ENCODE data around the gene SOX1.

SOX1 gene

DNA sequence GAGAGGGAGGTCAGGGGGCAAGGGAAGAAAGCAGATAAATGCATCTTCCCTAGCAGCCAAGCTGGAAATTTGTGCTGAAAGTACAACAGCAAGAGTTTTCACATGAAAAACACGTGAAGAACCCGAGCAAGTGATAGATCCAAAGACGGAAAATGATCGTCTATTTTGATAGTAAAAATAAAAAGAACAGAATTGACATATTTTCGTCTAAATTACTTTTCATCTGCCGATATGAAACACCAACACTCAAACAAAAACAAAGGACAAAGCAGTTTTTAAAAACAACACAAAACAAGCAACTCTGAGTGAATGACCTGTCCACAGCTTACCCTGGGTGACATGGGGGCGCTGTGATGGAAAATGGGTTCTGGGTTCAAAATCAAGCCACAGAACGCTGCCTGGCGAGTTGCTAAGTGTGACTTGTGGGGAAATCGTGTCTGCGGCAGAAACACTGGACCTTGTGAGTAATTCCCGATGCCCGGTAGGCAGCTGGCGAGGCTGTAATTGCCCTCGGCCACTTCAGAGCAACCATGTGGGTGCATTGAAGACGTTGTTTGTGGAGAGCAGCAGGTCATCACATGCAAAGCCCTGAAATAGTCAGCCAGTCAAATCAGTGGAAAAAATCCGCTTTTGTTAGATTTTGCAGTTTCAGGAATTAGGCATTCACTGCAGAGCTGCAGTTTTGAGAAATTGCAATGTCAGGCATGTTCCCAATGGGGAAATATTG is 7.4 kb downstream of the SOX1 start:
- H3K36me3 Mint-ChIP-seq (ENCODE audit: low read depth): peaks cover 9% of the 10 kb centered on the region
- peaks cover 5% of the 10 kb centered on the region for H3K9me3 Mint-ChIP-seq
- H3K4me1 Mint-ChIP-seq (ENCODE audit: low read depth): peaks cover 10% of the 10 kb centered on the region
- no peak overlapping the region for H3K4me3 Mint-ChIP-seq
- peak overlapping the region; percentile 31 for H3K27ac Mint-ChIP-seq
- peaks cover 66% of the 10 kb centered on the region for H3K27me3 Mint-ChIP-seq

DNA sequence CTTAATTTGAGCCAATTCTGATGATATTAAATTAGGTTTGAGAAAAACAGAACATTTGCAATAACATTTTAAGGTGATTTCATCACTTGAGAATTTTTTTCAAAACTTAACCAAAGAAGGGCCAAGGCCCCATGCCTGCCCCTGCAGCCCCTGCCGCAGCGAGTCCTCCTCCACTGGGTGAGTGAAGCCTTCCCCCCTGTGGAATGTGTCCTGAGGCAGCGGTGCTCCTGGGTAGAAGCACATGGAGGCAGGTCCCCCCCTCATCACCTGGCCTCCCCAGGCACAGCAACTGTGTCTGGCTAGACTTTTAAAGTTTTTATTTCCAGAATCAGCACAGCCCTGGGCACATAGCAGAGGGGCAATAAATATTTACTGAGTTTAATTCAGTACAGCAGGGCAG is 10.8 kb downstream of the SOX1 start:
- Mint-ChIP-seq H3K9me3 (no peaks in the 10 kb centered on the region), H3K4me1 (ENCODE audit: low read depth) (peaks cover 8% of the 10 kb centered on the region), H3K4me3 (no peak overlapping the region), H3K36me3 (ENCODE audit: low read depth) (no peaks in the 10 kb centered on the region), H3K27me3 (peaks cover 49% of the 10 kb centered on the region), H3K27ac (no peak overlapping the region)

DNA sequence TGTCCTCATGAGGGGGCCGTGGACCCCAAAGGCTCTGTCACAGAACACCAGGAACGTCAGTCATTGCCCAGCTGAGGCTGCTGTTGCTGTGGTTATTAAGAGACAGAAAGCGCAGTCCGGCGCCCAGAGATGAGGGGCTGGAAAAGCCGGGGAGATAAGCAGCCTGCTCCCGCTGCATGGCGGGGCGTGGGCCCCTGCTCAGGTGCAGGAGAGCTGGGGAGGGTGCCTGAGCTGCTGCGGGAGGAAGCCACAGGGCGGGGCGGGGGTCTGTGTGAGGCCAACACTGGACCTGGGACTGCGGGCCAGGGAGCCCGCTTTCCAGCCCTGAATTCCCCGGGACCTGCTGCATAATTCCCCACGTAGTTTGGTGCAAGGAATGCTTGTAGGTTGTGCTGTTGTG is 11.3 kb downstream of the SOX1 start:
- peaks cover 51% of the 10 kb centered on the region for H3K27me3 Mint-ChIP-seq
- no peak overlapping the region for H3K27ac Mint-ChIP-seq
- no peaks in the 10 kb centered on the region for H3K9me3 Mint-ChIP-seq
- no peaks in the 10 kb centered on the region for H3K36me3 Mint-ChIP-seq (ENCODE audit: low read depth)
- no peak overlapping the region for H3K4me3 Mint-ChIP-seq
- peaks cover 8% of the 10 kb centered on the region for H3K4me1 Mint-ChIP-seq (ENCODE audit: low read depth)

DNA sequence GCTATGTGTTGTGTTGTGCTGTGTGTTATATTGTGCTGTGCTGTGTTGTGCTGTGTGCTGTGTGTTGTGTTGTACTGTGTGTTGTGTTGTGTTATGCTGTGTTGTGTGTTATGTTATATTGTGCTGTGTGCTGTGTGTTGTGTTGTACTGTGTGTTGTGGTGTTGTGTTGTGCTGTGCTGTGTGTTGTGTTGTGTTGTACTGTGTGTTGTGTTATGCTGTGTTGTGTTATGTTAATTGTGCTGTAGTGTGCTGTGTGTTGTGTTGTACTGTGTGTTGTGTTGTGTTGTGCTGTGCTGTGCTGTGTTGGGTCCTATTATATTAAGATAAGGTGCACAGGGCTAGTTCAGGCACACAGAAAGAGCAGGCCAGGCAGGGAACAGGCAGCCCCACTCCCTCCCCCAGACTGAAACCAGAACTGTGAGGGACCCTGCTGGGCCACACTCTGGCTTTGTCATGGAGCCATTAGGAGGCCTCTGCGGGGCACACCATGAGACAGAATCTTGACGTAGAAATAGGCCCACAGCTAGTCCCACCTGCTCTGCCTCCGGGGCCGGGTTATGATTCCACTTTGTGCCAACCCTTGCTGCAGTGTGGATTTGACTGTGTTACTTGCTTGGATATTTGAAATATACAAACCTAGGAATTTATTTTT is 12.1 kb downstream of the SOX1 start:
- Mint-ChIP-seq H3K9me3 (peaks cover 6% of the 10 kb centered on the region), H3K36me3 (ENCODE audit: low read depth) (no peaks in the 10 kb centered on the region), H3K27me3 (peaks cover 50% of the 10 kb centered on the region), H3K4me3 (no peak overlapping the region), H3K4me1 (ENCODE audit: low read depth) (peaks cover 3% of the 10 kb centered on the region), H3K27ac (no peak overlapping the region)

DNA sequence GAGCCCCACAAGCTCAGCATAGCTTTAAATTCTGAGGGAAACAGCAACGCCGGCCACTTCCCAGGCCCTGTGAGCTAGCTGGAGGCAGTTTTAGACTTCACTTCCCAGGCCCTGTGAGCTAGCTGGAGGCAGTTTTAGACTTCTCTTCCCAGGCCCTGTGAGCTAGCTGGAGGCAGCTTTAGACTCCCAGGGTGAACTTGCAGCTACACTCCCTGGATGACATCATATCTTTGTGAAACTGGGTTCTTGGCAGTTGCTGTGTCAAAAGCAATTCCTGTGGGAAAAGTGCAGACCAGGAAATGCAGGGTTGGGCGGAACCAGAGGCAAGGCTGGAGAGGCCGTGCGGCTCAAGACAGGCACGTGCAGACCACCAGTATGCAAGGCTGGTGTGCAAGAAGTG is 12.7 kb downstream of the SOX1 start:
- H3K36me3 Mint-ChIP-seq (ENCODE audit: low read depth): no peaks in the 10 kb centered on the region
- peaks cover 46% of the 10 kb centered on the region for H3K27me3 Mint-ChIP-seq
- no peak overlapping the region for H3K27ac Mint-ChIP-seq
- no peaks in the 10 kb centered on the region for H3K4me1 Mint-ChIP-seq (ENCODE audit: low read depth)
- H3K4me3 Mint-ChIP-seq: no peak overlapping the region
- H3K9me3 Mint-ChIP-seq: peaks cover 11% of the 10 kb centered on the region

DNA sequence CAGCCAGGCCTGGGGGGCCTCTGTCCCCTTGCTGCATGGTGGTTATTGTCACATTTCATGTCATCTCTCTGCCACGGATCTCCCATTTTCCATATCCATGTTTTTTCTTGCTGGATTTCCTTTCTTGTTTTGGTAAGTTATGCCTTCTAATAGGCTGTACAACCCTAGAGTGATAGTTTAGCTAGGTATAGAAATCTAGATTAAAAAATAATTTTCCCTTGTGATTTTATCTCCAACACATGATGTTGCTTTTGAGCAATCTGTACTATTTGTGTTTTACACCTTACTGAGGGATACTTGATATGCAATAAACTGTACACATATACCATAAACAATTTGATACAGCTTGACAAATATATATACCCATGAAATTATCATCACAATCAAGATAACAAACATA is 17.0 kb downstream of the SOX1 start:
- Mint-ChIP-seq H3K27ac (no peak overlapping the region), H3K9me3 (peaks cover 16% of the 10 kb centered on the region), H3K4me1 (ENCODE audit: low read depth) (no peaks in the 10 kb centered on the region), H3K4me3 (no peak overlapping the region), H3K36me3 (ENCODE audit: low read depth) (no peaks in the 10 kb centered on the region), H3K27me3 (peaks cover 48% of the 10 kb centered on the region)

DNA sequence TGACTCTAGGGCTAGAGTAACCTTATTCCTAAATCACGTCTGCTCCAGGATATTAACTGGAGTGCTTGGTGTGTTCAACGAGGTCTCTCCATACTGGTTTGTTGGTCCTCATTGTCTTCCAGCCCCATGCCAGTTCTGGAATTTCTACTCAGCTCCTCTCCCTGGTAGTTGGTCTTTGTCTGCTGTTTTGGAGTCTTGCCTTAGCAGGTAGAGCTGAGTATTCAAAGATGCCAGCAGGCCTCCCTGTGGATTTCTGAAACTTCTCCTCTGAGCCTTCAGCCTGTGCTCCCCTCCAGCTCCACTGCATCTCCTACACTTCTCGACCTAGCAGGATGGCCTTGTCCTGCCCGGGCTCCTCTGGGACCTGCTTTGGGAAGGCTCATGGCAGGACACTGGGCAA is 25.5 kb downstream of the SOX1 start:
- H3K9me3 Mint-ChIP-seq: no peaks in the 10 kb centered on the region
- H3K36me3 Mint-ChIP-seq (ENCODE audit: low read depth): no peaks in the 10 kb centered on the region
- H3K27me3 Mint-ChIP-seq: peaks cover 27% of the 10 kb centered on the region
- H3K27ac Mint-ChIP-seq: no peak overlapping the region
- H3K4me1 Mint-ChIP-seq (ENCODE audit: low read depth): no peaks in the 10 kb centered on the region
- H3K4me3 Mint-ChIP-seq: no peak overlapping the region

DNA sequence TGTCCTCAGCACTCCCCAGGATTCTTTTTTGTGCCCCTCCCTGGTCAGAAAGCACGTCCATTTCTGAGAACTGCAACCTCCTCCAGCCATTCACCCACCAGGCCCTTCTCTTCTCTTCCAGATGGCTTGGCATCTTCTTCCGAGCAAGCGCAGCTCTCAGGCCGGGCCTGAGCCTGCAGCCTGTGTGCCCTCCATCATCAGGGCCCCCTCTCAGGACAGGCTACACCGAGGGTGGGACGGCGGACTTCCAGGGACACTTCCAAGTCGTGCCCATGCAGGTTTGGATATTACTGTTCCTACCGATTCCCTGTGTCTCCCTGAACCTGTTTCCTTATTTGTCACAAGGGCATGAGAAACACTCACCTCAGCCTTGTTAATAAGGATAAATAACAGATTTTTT is 28.4 kb downstream of the SOX1 start:
- H3K27me3 Mint-ChIP-seq: peaks cover 29% of the 10 kb centered on the region
- no peaks in the 10 kb centered on the region for H3K9me3 Mint-ChIP-seq
- H3K27ac Mint-ChIP-seq: no peak overlapping the region
- no peak overlapping the region for H3K4me3 Mint-ChIP-seq
- H3K4me1 Mint-ChIP-seq (ENCODE audit: low read depth): no peaks in the 10 kb centered on the region
- no peaks in the 10 kb centered on the region for H3K36me3 Mint-ChIP-seq (ENCODE audit: low read depth)

DNA sequence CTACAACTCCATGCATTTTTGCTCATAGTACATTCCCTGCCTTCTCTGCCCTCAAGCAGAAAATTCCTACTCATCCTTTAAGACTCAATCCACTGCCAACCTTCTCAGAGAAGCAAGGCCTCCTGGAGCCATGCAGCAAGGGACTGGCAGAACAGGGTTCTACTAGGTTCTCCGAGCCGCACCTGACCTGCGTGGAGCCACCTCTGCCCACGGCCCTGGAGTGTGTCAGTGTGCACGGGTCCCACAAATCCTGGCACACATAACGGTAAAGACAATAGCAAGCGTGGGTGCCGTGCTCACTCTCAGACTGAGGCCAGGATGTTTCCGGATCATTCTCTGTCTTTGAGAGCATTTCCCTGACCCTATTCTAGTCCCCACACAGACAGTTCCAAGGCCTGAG is 30.0 kb downstream of the SOX1 start:
- Mint-ChIP-seq H3K4me1 (ENCODE audit: low read depth) (no peaks in the 10 kb centered on the region), H3K36me3 (ENCODE audit: low read depth) (no peaks in the 10 kb centered on the region), H3K9me3 (no peaks in the 10 kb centered on the region), H3K27ac (no peak overlapping the region), H3K4me3 (no peak overlapping the region), H3K27me3 (peaks cover 40% of the 10 kb centered on the region)

DNA sequence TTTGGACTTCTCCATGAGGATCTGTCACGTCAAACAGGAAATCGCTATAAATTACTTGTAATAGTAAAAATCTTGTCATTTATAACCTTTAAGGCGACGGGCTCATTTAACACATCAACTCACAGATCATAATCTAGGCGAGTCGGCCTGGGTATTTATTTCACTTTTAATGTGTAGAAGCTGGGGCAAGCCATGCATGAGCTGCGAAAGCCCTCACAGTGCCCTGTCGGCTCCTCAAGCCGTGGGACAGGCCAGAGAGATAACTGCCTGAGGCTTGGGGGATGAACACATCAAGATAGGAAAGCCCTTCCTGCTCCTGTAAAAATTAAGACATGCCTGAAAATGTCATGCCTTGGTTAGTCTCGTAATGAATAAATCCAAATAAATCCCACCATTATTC is 30.8 kb downstream of the SOX1 start:
- Mint-ChIP-seq H3K36me3 (ENCODE audit: low read depth) (no peaks in the 10 kb centered on the region), H3K27me3 (peaks cover 46% of the 10 kb centered on the region), H3K9me3 (no peaks in the 10 kb centered on the region), H3K27ac (no peak overlapping the region), H3K4me1 (ENCODE audit: low read depth) (no peaks in the 10 kb centered on the region), H3K4me3 (no peak overlapping the region)

DNA sequence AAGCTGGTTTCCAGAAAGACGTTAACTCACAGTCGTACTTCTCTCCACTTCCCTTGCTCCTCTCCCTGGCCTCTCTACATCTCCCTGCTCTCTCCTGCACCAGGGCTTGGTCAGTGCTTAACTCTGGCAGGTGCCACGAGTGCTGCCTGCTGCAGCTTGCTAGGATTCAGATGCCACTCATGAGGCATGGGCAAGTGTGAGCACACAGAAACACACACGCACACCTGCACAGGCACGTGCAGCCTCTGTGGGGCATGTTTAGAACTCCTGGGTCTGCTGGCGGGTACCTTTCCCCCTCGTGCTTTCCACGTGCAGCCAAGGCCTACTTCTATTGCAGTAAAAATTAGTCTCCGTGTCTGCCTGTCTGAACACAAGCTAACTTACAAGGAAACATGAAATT is 31.8 kb downstream of the SOX1 start:
- H3K4me3 Mint-ChIP-seq: no peak overlapping the region
- no peaks in the 10 kb centered on the region for H3K4me1 Mint-ChIP-seq (ENCODE audit: low read depth)
- no peaks in the 10 kb centered on the region for H3K9me3 Mint-ChIP-seq
- H3K36me3 Mint-ChIP-seq (ENCODE audit: low read depth): no peaks in the 10 kb centered on the region
- H3K27ac Mint-ChIP-seq: no peak overlapping the region
- peaks cover 41% of the 10 kb centered on the region for H3K27me3 Mint-ChIP-seq

DNA sequence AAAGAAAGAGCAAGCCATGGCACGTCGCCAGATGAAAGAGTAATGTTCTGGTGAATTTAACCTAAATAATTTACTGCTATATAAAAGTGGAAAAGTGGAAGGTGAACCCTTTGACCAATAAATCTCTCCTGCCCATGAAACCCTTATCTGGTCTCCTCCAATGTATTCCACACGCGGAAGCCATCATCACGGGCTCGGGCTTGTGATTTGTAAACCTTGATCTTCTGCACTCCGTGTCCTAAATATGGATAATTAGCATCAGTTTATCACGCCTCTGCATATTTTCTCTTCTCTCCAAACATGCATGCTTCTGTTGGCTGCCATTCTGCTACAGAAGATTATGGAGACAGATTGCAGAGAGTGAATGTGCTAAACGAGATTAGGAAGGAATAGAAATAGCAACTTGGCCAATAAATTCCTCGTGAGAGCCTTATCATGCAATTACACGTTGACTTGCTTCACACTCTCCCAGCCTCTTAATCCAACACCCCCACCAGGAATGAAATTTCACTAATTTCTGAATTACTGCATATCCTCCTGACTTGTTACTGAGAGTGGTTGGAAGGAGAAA is 34.5 kb downstream of the SOX1 start:
- no peaks in the 10 kb centered on the region for H3K36me3 Mint-ChIP-seq (ENCODE audit: low read depth)
- no peaks in the 10 kb centered on the region for H3K9me3 Mint-ChIP-seq
- H3K4me1 Mint-ChIP-seq (ENCODE audit: low read depth): no peaks in the 10 kb centered on the region
- peaks cover 55% of the 10 kb centered on the region for H3K27me3 Mint-ChIP-seq
- H3K4me3 Mint-ChIP-seq: no peak overlapping the region
- no peak overlapping the region for H3K27ac Mint-ChIP-seq

DNA sequence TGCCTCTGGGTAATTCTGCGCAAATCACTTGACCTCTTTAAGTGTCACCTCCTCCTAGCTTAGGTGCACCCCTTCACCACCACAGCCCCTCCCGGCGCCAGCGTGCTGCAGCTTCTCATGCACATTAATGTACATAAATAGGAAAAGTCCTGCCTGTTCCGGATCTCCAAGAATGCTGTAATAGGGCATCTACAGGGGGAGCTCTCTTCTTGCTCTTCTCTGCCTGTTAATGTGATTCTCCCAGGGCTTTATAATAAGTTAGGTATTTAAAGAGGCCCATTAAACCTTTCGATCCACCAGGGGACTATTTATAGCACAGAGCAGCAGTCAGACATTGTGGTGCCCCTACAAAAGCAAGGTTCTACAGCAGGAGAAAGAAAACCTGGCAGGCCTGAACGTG is 35.3 kb downstream of the SOX1 start:
- Mint-ChIP-seq H3K27ac (no peak overlapping the region), H3K4me1 (ENCODE audit: low read depth) (no peaks in the 10 kb centered on the region), H3K27me3 (peaks cover 63% of the 10 kb centered on the region), H3K36me3 (ENCODE audit: low read depth) (no peaks in the 10 kb centered on the region), H3K9me3 (no peaks in the 10 kb centered on the region), H3K4me3 (no peak overlapping the region)

DNA sequence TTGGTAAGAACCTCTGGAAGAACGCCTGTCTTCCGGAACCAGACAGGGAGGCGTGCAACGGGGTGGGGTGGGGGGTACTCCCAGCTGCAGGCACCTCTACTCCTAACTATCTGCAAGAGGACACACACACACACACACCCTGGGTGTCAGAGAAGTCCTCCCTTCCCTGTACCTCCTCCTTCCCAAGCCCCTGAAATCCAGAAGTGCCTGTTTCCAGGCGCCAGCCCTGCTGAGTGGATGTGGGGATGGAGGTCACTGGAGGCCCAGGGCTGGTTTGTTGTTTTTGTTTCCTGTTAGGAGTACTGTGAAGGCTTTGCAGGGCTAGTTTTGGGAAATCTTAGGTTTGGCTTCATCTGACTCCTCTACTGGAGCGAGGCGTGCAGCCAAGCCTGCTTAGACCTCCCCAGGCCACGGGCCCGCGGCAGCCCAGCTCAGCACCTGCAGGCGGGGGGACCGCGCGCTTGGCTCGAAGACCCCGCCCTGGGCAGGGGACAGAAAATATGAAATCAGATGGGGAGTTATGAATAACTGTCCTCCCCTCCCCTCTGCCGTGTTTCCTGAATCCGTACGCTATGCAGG is 36.4 kb downstream of the SOX1 start:
- H3K36me3 Mint-ChIP-seq (ENCODE audit: low read depth): no peaks in the 10 kb centered on the region
- H3K9me3 Mint-ChIP-seq: no peaks in the 10 kb centered on the region
- H3K27me3 Mint-ChIP-seq: peaks cover 66% of the 10 kb centered on the region
- H3K4me1 Mint-ChIP-seq (ENCODE audit: low read depth): no peaks in the 10 kb centered on the region
- H3K27ac Mint-ChIP-seq: no peak overlapping the region
- no peak overlapping the region for H3K4me3 Mint-ChIP-seq
